HepG2 (cell line): Measurements from ENCODE around the gene ARVCF.

Source experiments
- ATF3 ChIP-seq: sonication (generic); formaldehyde crosslinking; IDR thresholded peaks from 2 replicates; pipeline ENCODE4 v1.4.0; 2020; ENCODE audit warnings: missing genetic modification reagents
- CTCF ChIP-seq: sonication (generic); formaldehyde crosslinking; IDR thresholded peaks from 2 replicates; pipeline ENCODE4 v1.5.0; 2020; ENCODE audit warnings: mild to moderate bottlenecking, missing genetic modification reagents, moderate library complexity
- KDM1A ChIP-seq: IDR thresholded peaks from 2 replicates; pipeline ENCODE4 v1.6.1; 2016; ENCODE audit warnings: missing compliant biosample characterization
- NFYB ChIP-seq: sonication (generic); formaldehyde crosslinking; IDR thresholded peaks from 2 replicates; pipeline ENCODE4 v1.4.0; 2020; ENCODE audit warnings: missing genetic modification reagents
- SMAD1 ChIP-seq: sonication (generic); formaldehyde crosslinking; IDR thresholded peaks from 2 replicates; pipeline ENCODE4 v1.4.0; 2020; ENCODE audit warnings: missing genetic modification reagents, low read depth, mild to moderate bottlenecking, borderline replicate concordance
- ZKSCAN8 ChIP-seq: IDR thresholded peaks from 2 replicates; pipeline ENCODE4 v1.6.1; 2016; ENCODE audit warnings: borderline replicate concordance, missing genetic modification reagents, missing compliant biosample characterization
- ZNF460 ChIP-seq: sonication (generic); formaldehyde crosslinking; IDR thresholded peaks from 2 replicates; pipeline ENCODE4 v1.5.1; 2020; ENCODE audit warnings: missing genetic modification reagents, mild to moderate bottlenecking, borderline replicate concordance
- ZNF652 ChIP-seq: IDR thresholded peaks from 2 replicates; pipeline ENCODE4 v1.6.1; 2016; ENCODE audit warnings: low read depth, borderline replicate concordance
- ZNF672 ChIP-seq: sonication (generic); formaldehyde crosslinking; IDR thresholded peaks from 2 replicates; pipeline ENCODE4 v1.8.1; 2022; ENCODE audit warnings: missing genetic modification reagents

GRCh38 chr22:19961201-19961580, 55.4 kb downstream of the ARVCF start:
- no peak for TF ChIP-seq ZKSCAN8 (CRISPR knock-in tag)
- no peak for TF ChIP-seq ATF3 (CRISPR knock-in tag)
- no peak for TF ChIP-seq CTCF (CRISPR knock-in tag)
- TF ChIP-seq ZNF672 (CRISPR knock-in tag): no peak
- TF ChIP-seq ZNF460 (CRISPR knock-in tag): no peak
- TF ChIP-seq ZNF652 (CRISPR knock-in tag): no peak
- TF ChIP-seq KDM1A: no peak
- TF ChIP-seq SMAD1 (CRISPR knock-in tag): no peak
- no peak for TF ChIP-seq NFYB
